Body of pancreas (tissue), 4 donors: ENCODE results near the gene METTL2A.
"Not testable (repeated sequence)": the region's sequence is repeated elsewhere in the genome, so short reads cannot be mapped to it uniquely, and the experiment has no call there.

Experiments used
- POLR2A ChIP-seq, 3 donors: fragments of 450-650 bp; IDR thresholded peaks; one replicate each; pipeline ENCODE4 v1.6.1; 2016; ENCODE audit warnings: antibody characterized with exemption in 3 of 3, mild to moderate bottlenecking in 2 of 3
- TF ChIP-seq, protein P1 (sequence below), 7 experiments: fragments of 450-650 bp in 4 of 7; fragments of 200-600 bp in 3 of 7; sonication (generic) in 3 of 7; IDR thresholded peaks; one replicate each; pipeline ENCODE4 v1.5.1; 2016 to 2019; ENCODE audit warnings: antibody characterized with exemption in 7 of 7

GRCh38 chr17:62441181-62441580, 17.5 kb downstream of the METTL2A start:
- TF ChIP-seq, protein P1, sequence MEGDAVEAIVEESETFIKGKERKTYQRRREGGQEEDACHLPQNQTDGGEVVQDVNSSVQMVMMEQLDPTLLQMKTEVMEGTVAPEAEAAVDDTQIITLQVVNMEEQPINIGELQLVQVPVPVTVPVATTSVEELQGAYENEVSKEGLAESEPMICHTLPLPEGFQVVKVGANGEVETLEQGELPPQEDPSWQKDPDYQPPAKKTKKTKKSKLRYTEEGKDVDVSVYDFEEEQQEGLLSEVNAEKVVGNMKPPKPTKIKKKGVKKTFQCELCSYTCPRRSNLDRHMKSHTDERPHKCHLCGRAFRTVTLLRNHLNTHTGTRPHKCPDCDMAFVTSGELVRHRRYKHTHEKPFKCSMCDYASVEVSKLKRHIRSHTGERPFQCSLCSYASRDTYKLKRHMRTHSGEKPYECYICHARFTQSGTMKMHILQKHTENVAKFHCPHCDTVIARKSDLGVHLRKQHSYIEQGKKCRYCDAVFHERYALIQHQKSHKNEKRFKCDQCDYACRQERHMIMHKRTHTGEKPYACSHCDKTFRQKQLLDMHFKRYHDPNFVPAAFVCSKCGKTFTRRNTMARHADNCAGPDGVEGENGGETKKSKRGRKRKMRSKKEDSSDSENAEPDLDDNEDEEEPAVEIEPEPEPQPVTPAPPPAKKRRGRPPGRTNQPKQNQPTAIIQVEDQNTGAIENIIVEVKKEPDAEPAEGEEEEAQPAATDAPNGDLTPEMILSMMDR (IDR thresholded peaks at IDR 0.05) = not testable (repeated sequence)
- TF ChIP-seq POLR2A (IDR thresholded peaks at IDR 0.05) = not testable (repeated sequence)
